ENCODE data around the gene PSTPIP1. TPM values are rescaled to one million over a fixed set of nuclear protein-coding genes. Genes with fewer than 3 reads are reported as not detected.

PSTPIP1 gene
- total and polyA plus RNA-seq, 4 donors: 12.4 to 39.6 (median 20.6) TPM

DNA sequence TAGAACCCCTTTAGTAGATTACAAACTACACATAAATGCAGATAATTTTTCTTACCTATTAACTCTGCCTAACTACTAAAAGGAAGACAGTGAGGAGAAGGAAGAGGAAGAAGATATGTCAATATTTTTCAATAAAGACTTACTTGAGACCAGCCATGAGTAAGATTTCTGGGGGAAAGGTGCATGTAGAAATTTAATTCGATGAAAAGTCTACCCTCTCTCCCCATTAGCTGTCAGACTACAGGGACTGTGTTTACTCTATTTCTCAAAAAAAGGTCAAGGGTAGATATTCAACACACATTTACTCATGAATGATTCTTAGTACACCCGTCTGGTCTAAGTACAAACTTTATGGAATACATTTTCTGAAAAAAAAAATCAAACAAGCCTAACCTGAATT is 69.1 kb downstream of the PSTPIP1 start:
- no peak for TF ChIP-seq CTCF (IDR thresholded peaks at IDR 0.05; ENCODE audit: control extremely low read depth, extremely low read depth)
- peaks cover 5 to 60% (median 30%) of the 10 kb centered on the region in 5 donors for H3K4me1 ChIP-seq (ENCODE audit: control insufficient read depth in 5 of 5, insufficient read depth in 5 of 5, low read length in 5 of 5)

GRCh38 chr15:77064539-77065308 is 69.8 kb downstream of the PSTPIP1 start:
- Histone ChIP-seq H3K27me3 (ENCODE audit: control insufficient read depth in 3 of 3, insufficient read depth in 3 of 3, low read length in 2 of 3) (no peaks in the 10 kb centered on the region), H3K27ac (ENCODE audit: low read depth in 1 of 2, low read length in 1 of 2) (no peak overlapping the region), H3K9me3 (ENCODE audit: control insufficient read depth in 4 of 4, insufficient read depth in 3 of 4, low read length in 3 of 4) (no peaks in the 10 kb centered on the region), H3K4me3 (no peak overlapping the region), H3K9ac (ENCODE audit: insufficient read depth in 1 of 2, low read length in 2 of 2) (no peak overlapping the region), H3K36me3 (ENCODE audit: control insufficient read depth in 4 of 4, insufficient read depth in 4 of 4, low read length in 4 of 4) (peaks cover 0 to 8% (median 0%) of the 10 kb centered on the region in 4 donors), H3K4me1 (ENCODE audit: control insufficient read depth in 5 of 5, insufficient read depth in 5 of 5, low read length in 5 of 5) (peaks cover 5 to 60% (median 32%) of the 10 kb centered on the region in 5 donors)
- 54 to 60% methylated on average over 6 of the region's 6 CpGs for WGBS, 2 donors
- TF ChIP-seq CTCF (IDR thresholded peaks at IDR 0.05; ENCODE audit: control extremely low read depth, extremely low read depth): no peak
- DNase-seq: no peak
- no peak for ATAC-seq (ENCODE audit: insufficient read depth, low FRiP score)

More for the DNA sequence above, 69.1 kb downstream of the PSTPIP1 start:
- Histone ChIP-seq H3K27me3 (ENCODE audit: control insufficient read depth in 3 of 3, insufficient read depth in 3 of 3, low read length in 2 of 3) (no peaks in the 10 kb centered on the region), H3K4me3 (no peak overlapping the region), H3K9me3 (ENCODE audit: control insufficient read depth in 4 of 4, insufficient read depth in 3 of 4, low read length in 3 of 4) (no peaks in the 10 kb centered on the region), H3K27ac (ENCODE audit: low read depth in 1 of 2, low read length in 1 of 2) (no peak overlapping the region), H3K9ac (ENCODE audit: insufficient read depth in 1 of 2, low read length in 2 of 2) (no peak overlapping the region), H3K36me3 (ENCODE audit: control insufficient read depth in 4 of 4, insufficient read depth in 4 of 4, low read length in 4 of 4) (peaks cover 0 to 4% (median 0%) of the 10 kb centered on the region in 4 donors)
- DNase-seq (no peak), ATAC-seq (ENCODE audit: insufficient read depth, low FRiP score) (no peak)
- WGBS, 2 donors: 57 to 77% methylated on average over 2 of the region's 2 CpGs

DNA sequence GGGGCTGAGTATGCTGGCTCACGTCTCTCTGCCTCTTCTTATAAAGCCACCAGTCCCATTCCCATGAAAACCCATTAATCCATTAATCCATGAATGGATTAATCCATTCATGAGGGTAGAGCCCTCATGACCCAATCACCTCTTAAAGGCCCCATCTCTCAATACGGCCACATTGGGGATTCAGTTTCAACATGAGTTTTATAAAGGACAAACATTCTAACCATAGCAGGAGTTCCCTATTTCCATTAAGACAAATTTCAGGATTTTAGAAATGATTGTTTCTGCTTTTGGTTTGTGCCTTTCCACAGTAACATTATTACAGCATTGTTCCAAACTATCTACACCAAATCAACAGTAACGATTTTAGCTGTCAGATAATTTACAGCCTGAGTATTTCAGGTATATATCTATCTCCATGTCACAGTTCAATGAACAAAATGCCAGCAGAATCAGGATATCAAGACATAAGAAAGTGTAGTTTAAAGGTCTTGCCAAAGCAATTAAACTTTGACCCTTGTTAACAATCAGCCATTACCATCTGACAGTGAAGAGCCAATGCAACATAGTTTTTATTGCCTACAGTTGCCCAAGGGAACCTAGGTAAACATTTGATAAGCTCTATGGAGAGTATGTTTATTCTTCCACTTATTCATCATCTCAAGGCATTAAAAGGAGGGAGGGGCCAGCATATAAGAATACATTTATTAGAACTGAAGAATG is 72.2 kb downstream of the PSTPIP1 start:
- Histone ChIP-seq H3K9me3 (ENCODE audit: control insufficient read depth in 4 of 4, insufficient read depth in 3 of 4, low read length in 3 of 4) (no peaks in the 10 kb centered on the region), H3K9ac (ENCODE audit: insufficient read depth in 1 of 2, low read length in 2 of 2) (no peak overlapping the region), H3K4me3 (no peak overlapping the region), H3K36me3 (ENCODE audit: control insufficient read depth in 4 of 4, insufficient read depth in 4 of 4, low read length in 4 of 4) (peaks cover 0 to 9% (median 0%) of the 10 kb centered on the region in 4 donors), H3K27me3 (ENCODE audit: control insufficient read depth in 3 of 3, insufficient read depth in 3 of 3, low read length in 2 of 3) (no peaks in the 10 kb centered on the region), H3K4me1 (ENCODE audit: control insufficient read depth in 5 of 5, insufficient read depth in 5 of 5, low read length in 5 of 5) (peaks cover 3 to 41% (median 28%) of the 10 kb centered on the region in 5 donors), H3K27ac (ENCODE audit: low read depth in 1 of 2, low read length in 1 of 2) (peak overlapping the region in 1 of 2 donors; percentile 56)
- no peak for DNase-seq
- peak; percentile 6 for ATAC-seq (ENCODE audit: insufficient read depth, low FRiP score)
- WGBS, 2 donors: 60 to 63% methylated on average over 3 of the region's 3 CpGs
- no peak for TF ChIP-seq CTCF (IDR thresholded peaks at IDR 0.05; ENCODE audit: control extremely low read depth, extremely low read depth)
